ENCODE results near the gene CPLX1. TPM values are rescaled to one million over a fixed set of nuclear protein-coding genes. Genes with fewer than 3 reads are reported as not detected.
A peak's percentile ranks its signal among the peaks of the same experiment; 100 is the strongest.

Gene CPLX1
- total and polyA plus RNA-seq, 12 donors: 1.5 to 10.8 (median 2.3) TPM

GRCh38 chr4:850323-850945 is 24.5 kb upstream of the CPLX1 start:
- peaks cover 0 to 72% (median 18%) of the 10 kb centered on the region in 9 donors for H3K36me3 ChIP-seq
- H3K27ac ChIP-seq: no peak overlapping the region
- DNase-seq: no peak
- no peaks in the 10 kb centered on the region for H3K4me1 ChIP-seq
- intact Hi-C loops (cut with DNase I): no loop called here
- H3K9me3 ChIP-seq: no peaks in the 10 kb centered on the region
- H3K27me3 ChIP-seq: no peaks in the 10 kb centered on the region
- no peak overlapping the region for H3K4me3 ChIP-seq
- 84 to 88% methylated on average over 18 of the region's 18 CpGs for WGBS, 2 donors
- no peak for TF ChIP-seq CTCF (IDR thresholded peaks at IDR 0.05)
- ATAC-seq: peak in 1 of 8 donors; percentile 6

- WGBS, 2 donors: 96 to 97% methylated on average over 50 of the region's 50 CpGs
- intact Hi-C loops (cut with DNase I): no loop called here
- H3K27ac ChIP-seq: no peak overlapping the region
- no peak for TF ChIP-seq CTCF (IDR thresholded peaks at IDR 0.05)
- peaks cover 0 to 4% (median 0%) of the 10 kb centered on the region in 11 donors for H3K9me3 ChIP-seq
- H3K4me1 ChIP-seq: no peaks in the 10 kb centered on the region
- no peaks in the 10 kb centered on the region for H3K27me3 ChIP-seq
- ATAC-seq (no peak), DNase-seq (no peak)
- H3K4me3 ChIP-seq: no peak overlapping the region
- peaks cover 0 to 64% (median 18%) of the 10 kb centered on the region in 9 donors for H3K36me3 ChIP-seq
Measured at GRCh38 chr4:849478-850175, 23.7 kb upstream of the CPLX1 start.

- whole genome bisulfite sequencing, 2 donors: 88 to 89% methylated on average over 27 of the region's 27 CpGs
- intact Hi-C loops (cut with DNase I): no loop called here
- ATAC-seq: peak in 1 of 8 donors; percentile 27
- DNase-seq: no peak
- Histone ChIP-seq H3K4me1 (no peaks in the 10 kb centered on the region), H3K27me3 (no peaks in the 10 kb centered on the region), H3K9me3 (peaks cover 0 to 11% (median 0%) of the 10 kb centered on the region in 11 donors), H3K36me3 (peaks cover 0 to 57% (median 13%) of the 10 kb centered on the region in 9 donors), H3K27ac (no peak overlapping the region), H3K4me3 (no peak overlapping the region)
- no peak for TF ChIP-seq CTCF (IDR thresholded peaks at IDR 0.05)
Measured at GRCh38 chr4:848803-849477, 23.0 kb upstream of the CPLX1 start.

GRCh38 chr4:848307-848691 is 22.4 kb upstream of the CPLX1 start:
- H3K27me3 ChIP-seq: no peaks in the 10 kb centered on the region
- ATAC-seq (peak in 1 of 8 donors; percentile 20), DNase-seq (no peak)
- H3K4me3 ChIP-seq: no peak overlapping the region
- no peaks in the 10 kb centered on the region for H3K4me1 ChIP-seq
- intact Hi-C loops (cut with DNase I): no loop called here
- peaks cover 0 to 12% (median 0%) of the 10 kb centered on the region in 11 donors for H3K9me3 ChIP-seq
- 89 to 93% methylated on average over 16 of the region's 16 CpGs for WGBS, 2 donors
- H3K27ac ChIP-seq: no peak overlapping the region
- no peak for TF ChIP-seq CTCF (IDR thresholded peaks at IDR 0.05)
- peaks cover 0 to 51% (median 13%) of the 10 kb centered on the region in 9 donors for H3K36me3 ChIP-seq

All from heart right ventricle (tissue), 16 donors.